NCI-H1436 (cell line): ENCODE measurements around the gene CEACAM16.
"Not testable (repeated sequence)": the region's sequence is repeated elsewhere in the genome, so short reads cannot be mapped to it uniquely, and the experiment has no call there.

Experiments used
- DNase-seq: peaks from one replicate; lab custom pipeline; 2025; lab: John Stamatoyannopoulos, UW

CEACAM16 gene

GRCh38 chr19:44698492-44699201, at the start of gene CEACAM16:
CEACAM16 (plus strand) TSS chr19:44699151; CDS start chr19:44701457, 2,306 bp downstream.
- DNase-seq, result no peak

GRCh38 chr19:44649578-44650145, 49.3 kb upstream of the CEACAM16 start:
- no peak for DNase-seq

- no peak for DNase-seq
Measured at GRCh38 chr19:44653343-44653742, 45.6 kb upstream of the CEACAM16 start.

- DNase-seq, result no peak
Measured at GRCh38 chr19:44653977-44654774, 44.8 kb upstream of the CEACAM16 start.

GRCh38 chr19:44657211-44657921, 41.6 kb upstream of the CEACAM16 start:
- DNase-seq, result peak; percentile 69

- DNase-seq, result no peak
Measured at GRCh38 chr19:44658069-44658733, 40.8 kb upstream of the CEACAM16 start.

GRCh38 chr19:44660081-44660480, 38.9 kb upstream of the CEACAM16 start:
- no peak for DNase-seq

GRCh38 chr19:44661205-44661604, 37.7 kb upstream of the CEACAM16 start:
- no peak for DNase-seq

GRCh38 chr19:44661904-44662303, 37.0 kb upstream of the CEACAM16 start:
- no peak for DNase-seq

GRCh38 chr19:44662691-44663385, 36.1 kb upstream of the CEACAM16 start:
- DNase-seq, result no peak

- no peak for DNase-seq
Measured at GRCh38 chr19:44663996-44664395, 35.0 kb upstream of the CEACAM16 start.

- DNase-seq, result no peak
Measured at GRCh38 chr19:44664976-44665375, 34.0 kb upstream of the CEACAM16 start.

- DNase-seq, result no peak
Measured at GRCh38 chr19:44666852-44667556, 31.9 kb upstream of the CEACAM16 start.

- no peak for DNase-seq
Measured at GRCh38 chr19:44668985-44669764, 29.8 kb upstream of the CEACAM16 start.

- not testable (repeated sequence) for DNase-seq
Measured at GRCh38 chr19:44670027-44670426, 28.9 kb upstream of the CEACAM16 start.

GRCh38 chr19:44671400-44671799, 27.6 kb upstream of the CEACAM16 start, which contains the start of gene CEACAM19:
CEACAM19 (plus strand) TSS chr19:44671482; CDS start chr19:44671932, 450 bp downstream.
- no peak for DNase-seq

- DNase-seq, result no peak
Measured at GRCh38 chr19:44672226-44672625, 26.7 kb upstream of the CEACAM16 start.

GRCh38 chr19:44673510-44673909, 25.4 kb upstream of the CEACAM16 start:
- DNase-seq, result no peak

GRCh38 chr19:44675521-44675920, 23.4 kb upstream of the CEACAM16 start:
- no peak for DNase-seq
